ENCODE results near the gene DPYSL5.

DPYSL5 gene

DNA sequence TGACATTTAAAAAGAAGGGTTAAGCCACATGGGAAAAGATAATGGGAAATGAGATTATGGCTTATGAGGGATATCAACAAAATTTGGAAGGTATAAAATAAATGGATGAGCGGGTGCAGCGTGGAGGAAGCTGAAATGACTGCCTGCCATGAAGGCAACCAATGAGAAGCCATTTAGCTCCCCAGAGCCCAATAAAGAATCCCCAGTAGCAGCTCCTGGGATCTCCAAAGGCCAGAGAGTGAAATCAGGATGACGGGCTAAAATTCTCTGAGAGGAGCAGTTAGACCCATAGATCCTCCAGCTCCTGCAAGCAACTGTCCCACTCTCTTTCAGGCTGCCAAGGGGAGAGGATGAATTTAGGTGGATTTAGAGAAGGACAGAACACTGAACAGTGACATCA, 109.6 kb downstream of the DPYSL5 start:
- H3K27ac ChIP-seq (ENCODE audit: low read length), result no peak overlapping the region
- no peak overlapping the region for H3K4me3 ChIP-seq (ENCODE audit: low read length)
- H3K9me3 ChIP-seq (ENCODE audit: control insufficient read depth, low read depth, low read length), result no peaks in the 10 kb centered on the region
- H3K4me1 ChIP-seq (ENCODE audit: control insufficient read depth, low read depth, low read length), result no peaks in the 10 kb centered on the region
- no peak overlapping the region for H3K9ac ChIP-seq (ENCODE audit: low read length)
- no peaks in the 10 kb centered on the region for H3K27me3 ChIP-seq (ENCODE audit: control insufficient read depth, insufficient read depth, low read length)
- no peaks in the 10 kb centered on the region for H3K36me3 ChIP-seq (ENCODE audit: control insufficient read depth, low read depth, low read length)

GRCh38 chr2:26959331-26959730, 111.4 kb downstream of the DPYSL5 start:
- Histone ChIP-seq H3K27me3 (ENCODE audit: control insufficient read depth, insufficient read depth, low read length) (no peaks in the 10 kb centered on the region), H3K9ac (ENCODE audit: low read length) (no peak overlapping the region), H3K36me3 (ENCODE audit: control insufficient read depth, low read depth, low read length) (no peaks in the 10 kb centered on the region), H3K9me3 (ENCODE audit: control insufficient read depth, low read depth, low read length) (no peaks in the 10 kb centered on the region), H3K27ac (ENCODE audit: low read length) (no peak overlapping the region), H3K4me1 (ENCODE audit: control insufficient read depth, low read depth, low read length) (no peaks in the 10 kb centered on the region), H3K4me3 (ENCODE audit: low read length) (no peak overlapping the region)

DNA sequence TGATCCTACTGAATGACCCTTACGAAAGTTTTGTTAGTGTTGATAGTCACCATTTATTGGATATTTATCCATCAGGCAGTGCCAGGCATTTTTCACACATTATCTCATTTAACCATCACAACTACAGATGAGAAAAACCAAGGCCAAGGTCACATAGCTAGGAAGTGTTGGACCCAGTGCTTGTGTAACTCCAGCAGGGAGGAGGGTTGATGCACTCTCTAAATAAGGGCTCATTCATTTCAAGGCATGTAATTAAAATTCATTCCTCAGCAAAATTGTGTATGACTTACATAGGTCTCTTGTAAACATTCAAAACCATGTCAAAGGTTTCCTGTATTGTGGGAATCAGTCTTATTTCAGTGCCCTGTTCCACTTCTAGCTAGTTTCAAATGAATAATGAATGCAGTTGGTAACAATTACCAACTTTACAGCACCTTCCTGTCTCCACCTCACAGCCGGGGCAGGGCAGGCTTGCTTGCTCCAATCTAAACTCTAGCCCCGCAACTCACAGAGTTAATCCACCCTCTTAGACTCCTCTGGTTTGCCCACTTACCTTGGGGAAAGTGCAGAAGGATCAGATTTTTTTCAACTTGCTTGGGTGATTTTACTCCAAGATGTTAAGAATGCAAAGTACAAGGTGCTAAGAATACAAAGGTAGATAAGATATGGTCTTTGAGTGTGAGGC, 116.7 kb downstream of the DPYSL5 start:
- Histone ChIP-seq H3K36me3 (ENCODE audit: control insufficient read depth, low read depth, low read length) (no peaks in the 10 kb centered on the region), H3K4me1 (ENCODE audit: control insufficient read depth, low read depth, low read length) (no peaks in the 10 kb centered on the region), H3K9me3 (ENCODE audit: control insufficient read depth, low read depth, low read length) (no peaks in the 10 kb centered on the region), H3K27ac (ENCODE audit: low read length) (no peak overlapping the region), H3K27me3 (ENCODE audit: control insufficient read depth, insufficient read depth, low read length) (peaks cover 17% of the 10 kb centered on the region), H3K4me3 (ENCODE audit: low read length) (no peak overlapping the region), H3K9ac (ENCODE audit: low read length) (no peak overlapping the region)

DNA sequence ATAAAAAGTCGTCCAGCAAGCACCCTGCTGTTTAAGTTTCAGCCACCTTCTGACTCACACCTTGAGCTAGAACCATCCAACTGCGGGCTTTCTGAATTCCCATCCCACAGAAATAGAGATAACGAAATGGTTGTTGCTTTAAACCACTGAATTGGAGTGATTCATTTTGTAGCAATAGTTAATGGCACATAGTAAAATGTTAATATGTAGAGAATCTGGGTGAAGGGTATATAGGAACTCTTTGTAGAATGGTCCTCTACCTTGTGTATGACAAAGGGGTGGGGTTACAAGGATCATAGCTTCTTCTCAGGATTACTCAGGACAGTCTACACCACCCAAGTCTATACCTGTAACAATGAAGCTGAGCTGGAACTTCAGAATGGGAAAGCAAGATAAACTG, 120.1 kb downstream of the DPYSL5 start:
- peaks cover 33% of the 10 kb centered on the region for H3K27me3 ChIP-seq (ENCODE audit: control insufficient read depth, insufficient read depth, low read length)
- H3K27ac ChIP-seq (ENCODE audit: low read length), result no peak overlapping the region
- no peak overlapping the region for H3K4me3 ChIP-seq (ENCODE audit: low read length)
- no peaks in the 10 kb centered on the region for H3K4me1 ChIP-seq (ENCODE audit: control insufficient read depth, low read depth, low read length)
- H3K9ac ChIP-seq (ENCODE audit: low read length), result no peak overlapping the region
- H3K9me3 ChIP-seq (ENCODE audit: control insufficient read depth, low read depth, low read length), result no peaks in the 10 kb centered on the region
- H3K36me3 ChIP-seq (ENCODE audit: control insufficient read depth, low read depth, low read length), result no peaks in the 10 kb centered on the region

DNA sequence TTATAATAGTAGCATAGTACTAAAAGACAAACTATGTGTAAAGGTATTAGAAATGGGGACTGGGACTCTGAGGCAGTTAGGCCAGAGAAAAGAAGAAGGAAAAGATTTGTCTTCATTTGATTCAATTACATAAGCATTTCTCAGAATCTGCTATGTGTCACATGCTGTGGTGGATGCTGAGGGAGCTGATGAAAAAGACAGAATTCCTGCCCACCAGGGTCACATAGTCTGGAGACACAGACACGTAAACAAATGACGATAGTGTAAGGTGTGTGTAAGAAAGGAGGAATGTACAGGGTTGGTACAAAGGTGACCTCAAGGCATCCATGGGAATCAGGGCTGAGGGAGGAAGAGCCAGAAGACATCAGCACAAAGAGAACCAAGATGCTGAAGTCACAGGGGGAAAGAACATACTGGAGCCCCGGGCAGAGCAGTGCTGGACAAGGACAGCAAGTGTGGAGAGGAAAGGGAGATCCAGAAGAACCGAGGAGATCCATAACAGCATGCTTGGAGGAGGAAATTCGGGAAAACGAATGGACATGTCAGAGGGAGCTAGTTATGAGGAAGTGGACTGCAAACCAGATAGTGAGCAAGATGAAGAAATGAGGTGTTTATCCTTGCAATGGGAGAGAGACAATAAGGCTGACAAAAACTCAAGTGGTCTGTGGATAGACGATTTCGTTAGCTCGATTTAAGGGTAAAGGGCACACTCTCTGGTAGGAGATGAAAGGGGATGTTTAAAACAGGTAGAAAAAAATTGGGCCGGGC, 121.3 kb downstream of the DPYSL5 start:
- no peak overlapping the region for H3K4me3 ChIP-seq (ENCODE audit: low read length)
- H3K27ac ChIP-seq (ENCODE audit: low read length), result no peak overlapping the region
- H3K9ac ChIP-seq (ENCODE audit: low read length), result no peak overlapping the region
- no peaks in the 10 kb centered on the region for H3K36me3 ChIP-seq (ENCODE audit: control insufficient read depth, low read depth, low read length)
- H3K27me3 ChIP-seq (ENCODE audit: control insufficient read depth, insufficient read depth, low read length), result peaks cover 33% of the 10 kb centered on the region
- no peaks in the 10 kb centered on the region for H3K4me1 ChIP-seq (ENCODE audit: control insufficient read depth, low read depth, low read length)
- no peaks in the 10 kb centered on the region for H3K9me3 ChIP-seq (ENCODE audit: control insufficient read depth, low read depth, low read length)

DNA sequence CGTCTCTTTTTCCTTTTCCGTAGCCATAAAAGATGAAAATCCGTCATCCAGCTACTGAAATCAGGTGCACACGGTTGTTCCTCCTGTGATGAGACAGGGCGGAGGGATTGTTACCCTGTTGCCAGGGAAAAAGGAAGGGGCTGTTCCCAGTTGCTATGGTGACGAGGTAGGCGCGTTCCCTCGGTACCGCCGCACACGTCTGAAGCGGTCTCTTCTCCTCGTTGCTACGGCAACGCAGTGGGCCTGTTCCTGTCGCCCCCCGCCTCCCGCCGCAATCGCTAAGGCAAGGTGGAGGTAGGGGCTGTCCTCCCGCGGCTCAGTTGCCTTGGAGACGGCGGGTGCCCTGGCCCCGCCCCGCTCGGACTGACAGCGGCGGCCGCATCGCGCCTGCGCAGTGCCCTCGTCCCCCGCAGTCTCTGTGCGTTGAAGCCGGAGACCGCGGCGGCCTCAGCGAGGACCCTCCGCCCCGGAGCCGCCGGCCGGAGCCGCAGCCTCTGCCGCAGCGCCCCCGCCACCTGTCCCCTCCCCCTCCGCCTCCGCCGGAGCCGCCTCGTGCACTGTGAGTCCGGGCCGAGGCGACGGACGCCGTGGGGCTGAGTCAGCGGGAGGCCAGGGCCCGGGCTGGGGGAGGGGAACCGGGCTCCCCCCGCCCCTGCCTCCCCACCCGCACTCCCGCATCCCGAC, 122.5 kb downstream of the DPYSL5 start, which contains the start of gene MAPRE3:
MAPRE3 (plus strand) TSS at position 394 of the 684 bp plus-strand sequence. CDS start 51,582 bp downstream, outside the sequence.
- Histone ChIP-seq H3K4me1 (ENCODE audit: control insufficient read depth, low read depth, low read length) (peaks cover 10% of the 10 kb centered on the region), H3K27ac (ENCODE audit: low read length) (no peak within 1 kb of the TSS), H3K36me3 (ENCODE audit: control insufficient read depth, low read depth, low read length) (no peaks in the 10 kb centered on the region), H3K27me3 (ENCODE audit: control insufficient read depth, insufficient read depth, low read length) (peaks cover 33% of the 10 kb centered on the region), H3K9ac (ENCODE audit: low read length) (peak within 1 kb of the TSS; percentile 17), H3K4me3 (ENCODE audit: low read length) (peak within 1 kb of the TSS; percentile 83), H3K9me3 (ENCODE audit: control insufficient read depth, low read depth, low read length) (no peaks in the 10 kb centered on the region)

GRCh38 chr2:26970928-26971627, 123.1 kb downstream of the DPYSL5 start:
- Histone ChIP-seq H3K36me3 (ENCODE audit: control insufficient read depth, low read depth, low read length) (no peaks in the 10 kb centered on the region), H3K27ac (ENCODE audit: low read length) (no peak overlapping the region), H3K4me3 (ENCODE audit: low read length) (peak overlapping the region; percentile 83), H3K27me3 (ENCODE audit: control insufficient read depth, insufficient read depth, low read length) (peaks cover 33% of the 10 kb centered on the region), H3K9ac (ENCODE audit: low read length) (peak overlapping the region; percentile 17), H3K9me3 (ENCODE audit: control insufficient read depth, low read depth, low read length) (no peaks in the 10 kb centered on the region), H3K4me1 (ENCODE audit: control insufficient read depth, low read depth, low read length) (peaks cover 17% of the 10 kb centered on the region)

GRCh38 chr2:26971911-26972786, 124.2 kb downstream of the DPYSL5 start:
- Histone ChIP-seq H3K9me3 (ENCODE audit: control insufficient read depth, low read depth, low read length) (no peaks in the 10 kb centered on the region), H3K27me3 (ENCODE audit: control insufficient read depth, insufficient read depth, low read length) (peaks cover 33% of the 10 kb centered on the region), H3K4me1 (ENCODE audit: control insufficient read depth, low read depth, low read length) (peaks cover 19% of the 10 kb centered on the region)

GRCh38 chr2:26974352-26974751, 126.4 kb downstream of the DPYSL5 start:
- no peak overlapping the region for H3K9ac ChIP-seq (ENCODE audit: low read length)
- no peak overlapping the region for H3K4me3 ChIP-seq (ENCODE audit: low read length)
- peaks cover 19% of the 10 kb centered on the region for H3K4me1 ChIP-seq (ENCODE audit: control insufficient read depth, low read depth, low read length)
- no peaks in the 10 kb centered on the region for H3K36me3 ChIP-seq (ENCODE audit: control insufficient read depth, low read depth, low read length)
- no peaks in the 10 kb centered on the region for H3K9me3 ChIP-seq (ENCODE audit: control insufficient read depth, low read depth, low read length)
- H3K27ac ChIP-seq (ENCODE audit: low read length), result no peak overlapping the region
- H3K27me3 ChIP-seq (ENCODE audit: control insufficient read depth, insufficient read depth, low read length), result peaks cover 19% of the 10 kb centered on the region

More at GRCh38 chr2:26971911-26972786, 124.2 kb downstream of the DPYSL5 start:
- H3K4me3 ChIP-seq (ENCODE audit: low read length), result peak overlapping the region; percentile 83
- H3K36me3 ChIP-seq (ENCODE audit: control insufficient read depth, low read depth, low read length), result no peaks in the 10 kb centered on the region
- H3K9ac ChIP-seq (ENCODE audit: low read length), result no peak overlapping the region
- no peak overlapping the region for H3K27ac ChIP-seq (ENCODE audit: low read length)

DNA sequence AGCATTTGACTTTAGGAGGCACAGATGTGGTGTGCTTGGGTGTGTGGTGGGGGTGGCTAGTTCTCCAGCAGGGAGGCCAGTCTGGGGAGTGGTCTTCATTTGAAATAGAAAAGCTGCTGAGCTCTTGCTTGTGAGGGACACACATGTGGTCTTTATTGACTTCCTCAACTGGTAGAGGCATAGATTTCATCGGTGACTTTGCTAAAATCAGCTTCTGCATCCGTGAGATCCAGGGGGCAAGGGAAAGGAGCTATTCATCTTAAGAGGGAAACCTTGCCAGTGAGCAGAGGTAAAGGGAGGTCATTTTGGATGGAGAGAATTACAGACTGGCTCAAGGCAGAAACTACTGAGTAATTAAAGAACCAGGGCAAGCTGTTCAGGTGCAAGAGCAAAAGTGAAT, 127.2 kb downstream of the DPYSL5 start:
- no peaks in the 10 kb centered on the region for H3K9me3 ChIP-seq (ENCODE audit: control insufficient read depth, low read depth, low read length)
- peaks cover 19% of the 10 kb centered on the region for H3K4me1 ChIP-seq (ENCODE audit: control insufficient read depth, low read depth, low read length)
- no peak overlapping the region for H3K4me3 ChIP-seq (ENCODE audit: low read length)
- peaks cover 16% of the 10 kb centered on the region for H3K27me3 ChIP-seq (ENCODE audit: control insufficient read depth, insufficient read depth, low read length)
- H3K36me3 ChIP-seq (ENCODE audit: control insufficient read depth, low read depth, low read length), result no peaks in the 10 kb centered on the region
- H3K9ac ChIP-seq (ENCODE audit: low read length), result no peak overlapping the region
- no peak overlapping the region for H3K27ac ChIP-seq (ENCODE audit: low read length)

All from iPS-18a (cell line).